NCI-H2107 treated with DMSO at 0.1 percent for 48 hours (cell line): ENCODE measurements around the gene NCOA7.
A peak's percentile ranks its signal among the peaks of the same experiment; 100 is the strongest.
"Not testable (repeated sequence)": the region's sequence is repeated elsewhere in the genome, so short reads cannot be mapped to it uniquely, and the experiment has no call there.

Experiments used
- DNase-seq: peaks from one replicate; lab custom pipeline; 2025; ENCODE audit not compliant: unreplicated experiment; lab: John Stamatoyannopoulos, UW

The NCOA7 gene

DNA sequence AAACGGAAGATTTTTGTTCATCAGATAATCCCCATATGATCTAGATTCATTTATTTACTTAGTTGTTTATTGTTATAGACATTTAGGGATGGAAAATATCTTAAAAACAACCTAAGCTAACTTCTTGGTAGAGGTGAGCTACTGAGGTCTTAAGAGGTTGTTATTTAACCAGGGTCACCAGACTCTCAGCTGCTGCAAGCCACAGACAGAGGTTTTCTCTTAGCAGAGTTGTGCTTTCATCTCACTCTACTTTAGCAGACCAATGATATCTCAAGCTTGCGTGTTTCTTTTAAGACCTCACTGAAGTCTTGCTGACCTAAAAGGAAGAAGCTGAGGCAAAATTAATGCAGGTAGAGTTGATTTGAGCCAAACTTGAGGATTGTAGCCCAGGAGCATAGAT, 43.6 kb downstream of the NCOA7 start:
- DNase-seq = no peak

DNA sequence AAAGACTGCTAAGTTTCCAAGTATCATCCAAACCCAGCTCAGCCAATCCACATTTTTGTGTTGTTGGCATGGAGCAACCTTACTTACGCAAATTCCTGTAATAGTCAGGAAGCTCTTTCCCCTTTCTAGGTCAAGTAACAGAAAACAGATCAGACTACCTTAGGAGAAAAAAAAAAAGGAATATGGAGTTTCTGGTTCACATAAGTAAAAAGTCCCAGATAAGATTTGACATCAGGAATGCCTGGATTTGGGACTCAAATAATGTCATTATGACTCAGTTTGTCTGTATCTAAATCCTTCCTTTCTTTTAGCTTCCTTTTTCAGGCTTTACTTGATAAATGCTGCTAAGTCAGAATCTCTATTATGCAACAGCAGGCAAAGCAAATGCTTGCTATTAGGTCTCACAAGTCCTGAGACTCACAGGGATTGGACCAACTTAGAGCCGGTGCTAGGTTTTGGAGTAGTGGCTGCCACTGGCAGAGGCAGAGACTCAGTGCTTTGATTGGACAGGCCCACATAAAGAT, 44.5 kb downstream of the NCOA7 start:
- no peak for DNase-seq

DNA sequence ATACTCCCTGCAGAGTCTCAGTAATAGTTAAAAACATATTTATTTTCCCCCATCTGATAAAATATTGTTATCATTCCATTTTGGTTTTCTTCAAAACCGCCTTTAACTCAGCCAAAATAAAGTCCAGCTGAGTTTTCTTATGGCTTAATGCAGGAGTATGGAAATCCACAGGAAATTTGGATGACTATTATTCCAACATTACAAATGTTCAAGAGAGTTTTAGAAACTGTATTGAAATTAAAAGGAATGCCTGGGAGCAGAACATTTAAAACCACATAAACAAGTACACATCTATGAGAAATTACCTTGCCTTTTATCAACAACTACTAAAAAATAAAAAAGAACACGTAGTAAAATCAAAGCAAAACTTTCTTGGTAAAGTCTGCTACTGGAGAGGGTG, 45.7 kb downstream of the NCOA7 start:
- DNase-seq = no peak

DNA sequence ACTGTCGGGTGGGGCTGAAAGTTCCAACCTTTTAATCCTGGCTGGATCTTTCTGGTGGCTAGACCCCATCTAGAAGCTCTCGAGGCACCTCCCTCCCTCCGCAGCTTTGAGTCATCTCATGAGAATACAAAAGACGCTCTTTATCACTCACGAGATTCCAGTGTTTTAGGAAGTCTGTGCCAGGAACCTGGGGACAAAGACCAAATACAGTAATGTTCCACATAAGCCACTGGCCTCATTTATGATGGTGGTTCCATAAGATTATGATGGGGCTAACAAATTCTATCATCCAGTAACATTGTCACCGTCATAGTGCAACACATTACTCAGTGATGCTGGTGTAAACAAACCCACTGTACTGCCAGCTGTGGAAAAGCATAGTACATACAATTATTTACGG, 48.7 kb downstream of the NCOA7 start:
- no peak for DNase-seq

DNA sequence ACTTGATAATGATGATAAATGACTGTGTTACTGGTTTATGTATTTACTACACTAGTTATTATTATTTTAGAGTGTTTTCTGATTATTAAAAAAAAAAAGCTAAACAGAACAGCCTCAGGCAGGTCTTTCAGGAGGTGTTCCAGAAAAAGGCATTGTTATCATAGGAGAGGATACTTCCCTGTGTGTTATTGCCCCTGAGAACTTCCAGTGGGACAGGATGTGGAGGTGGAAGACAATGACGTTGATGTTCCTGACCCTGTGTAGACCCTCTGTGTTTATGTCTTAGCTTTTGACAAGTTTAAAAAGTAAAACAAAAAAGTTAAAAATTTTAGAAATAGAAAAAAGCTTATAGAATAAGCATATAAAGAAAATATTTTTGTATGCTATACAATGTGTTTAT, 49.1 kb downstream of the NCOA7 start:
- no peak for DNase-seq

DNA sequence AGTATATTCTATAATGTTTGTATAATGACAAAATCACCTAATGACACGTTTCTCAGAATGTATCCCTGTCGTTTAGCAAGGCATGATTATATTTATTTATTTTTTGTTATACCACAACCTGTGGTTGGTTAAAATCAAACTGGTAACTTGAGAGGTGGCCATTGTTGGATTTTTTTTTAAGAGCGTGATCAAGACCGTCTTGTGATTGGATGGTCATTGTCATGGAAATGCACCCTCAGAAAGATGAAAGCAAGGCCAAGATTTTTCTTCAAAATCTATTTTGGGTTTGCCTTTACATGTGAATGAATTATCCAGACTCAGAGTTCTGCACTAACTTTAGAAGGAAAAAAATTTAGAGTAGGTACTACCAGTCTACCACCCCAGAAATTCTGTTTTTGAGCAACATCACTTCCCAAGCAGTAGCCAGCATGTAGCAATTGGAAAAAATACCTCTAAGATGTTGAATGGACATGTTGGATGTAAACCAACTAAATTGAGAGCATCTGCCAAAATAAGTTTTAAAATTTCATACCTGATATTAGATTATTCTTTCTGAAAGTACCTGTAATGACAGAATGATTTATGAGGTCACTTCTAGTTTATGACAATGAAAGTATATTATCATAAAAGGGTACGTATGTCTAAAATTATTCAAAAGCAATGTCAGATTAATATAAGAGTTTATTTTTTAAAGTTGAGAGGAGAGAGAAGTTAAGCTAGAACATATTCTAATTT, 50.8 kb downstream of the NCOA7 start:
- no peak for DNase-seq

DNA sequence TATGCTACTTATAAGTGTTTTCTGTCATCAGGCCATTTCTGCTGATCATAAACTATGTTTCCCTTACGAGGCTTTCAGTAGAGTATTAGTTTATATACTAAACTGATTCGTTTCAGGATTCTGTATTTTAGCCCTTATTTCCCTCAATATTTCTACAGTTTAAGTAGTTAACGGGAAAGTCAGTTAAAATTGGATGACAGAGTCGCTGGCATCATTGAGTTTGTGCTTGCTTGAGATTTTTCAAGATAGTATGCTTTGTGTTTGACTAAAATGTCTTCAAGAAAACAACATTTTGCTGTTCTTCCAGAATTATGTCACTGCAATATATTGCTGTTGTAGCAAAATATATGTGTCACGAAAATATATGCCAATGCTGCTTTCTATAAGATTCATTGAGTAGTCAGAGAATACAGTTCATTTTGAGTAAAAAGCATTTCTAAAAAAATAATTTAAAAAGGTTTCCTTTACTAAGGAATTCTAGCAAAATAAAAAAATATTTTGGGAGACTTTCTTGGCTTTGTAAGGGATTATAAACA, 51.4 kb downstream of the NCOA7 start:
- no peak for DNase-seq

DNA sequence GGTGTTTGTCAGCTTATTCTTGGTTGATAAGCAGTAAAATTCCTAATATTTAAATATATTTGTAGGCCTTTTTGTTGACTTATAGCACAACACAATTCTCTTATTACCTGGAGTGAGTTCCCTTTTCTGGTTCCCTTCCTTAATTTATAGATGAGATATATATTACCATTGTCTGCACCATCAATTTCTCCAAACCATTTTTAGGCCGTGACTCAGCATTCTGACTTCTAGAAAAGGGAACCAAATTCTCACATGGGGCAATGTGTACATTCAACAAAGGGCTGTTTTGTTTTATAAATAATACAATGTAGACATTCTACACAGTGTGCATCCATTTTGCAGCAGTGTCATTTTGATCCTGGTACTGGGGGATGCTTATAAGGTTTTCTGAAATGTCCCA, 52.8 kb downstream of the NCOA7 start:
- no peak for DNase-seq

DNA sequence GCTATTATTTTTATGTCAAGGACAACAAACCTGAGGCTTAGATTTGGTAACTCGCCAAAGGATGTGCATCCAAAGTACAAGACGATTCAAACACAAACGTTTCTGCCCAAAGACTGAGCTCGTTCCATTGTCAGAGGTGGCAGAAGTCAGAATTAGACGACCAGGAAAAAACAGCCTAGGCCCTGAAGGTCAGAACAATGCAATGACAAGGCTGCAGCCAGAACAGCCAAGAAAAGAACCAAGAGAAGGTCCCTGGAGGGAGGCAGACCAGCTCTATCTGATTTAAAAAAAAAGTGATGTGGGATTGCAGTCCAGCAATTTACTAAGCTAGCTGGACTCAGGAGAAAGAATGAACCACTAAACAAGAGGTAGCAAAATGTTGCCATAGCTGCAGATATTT, 54.2 kb downstream of the NCOA7 start:
- DNase-seq = no peak

DNA sequence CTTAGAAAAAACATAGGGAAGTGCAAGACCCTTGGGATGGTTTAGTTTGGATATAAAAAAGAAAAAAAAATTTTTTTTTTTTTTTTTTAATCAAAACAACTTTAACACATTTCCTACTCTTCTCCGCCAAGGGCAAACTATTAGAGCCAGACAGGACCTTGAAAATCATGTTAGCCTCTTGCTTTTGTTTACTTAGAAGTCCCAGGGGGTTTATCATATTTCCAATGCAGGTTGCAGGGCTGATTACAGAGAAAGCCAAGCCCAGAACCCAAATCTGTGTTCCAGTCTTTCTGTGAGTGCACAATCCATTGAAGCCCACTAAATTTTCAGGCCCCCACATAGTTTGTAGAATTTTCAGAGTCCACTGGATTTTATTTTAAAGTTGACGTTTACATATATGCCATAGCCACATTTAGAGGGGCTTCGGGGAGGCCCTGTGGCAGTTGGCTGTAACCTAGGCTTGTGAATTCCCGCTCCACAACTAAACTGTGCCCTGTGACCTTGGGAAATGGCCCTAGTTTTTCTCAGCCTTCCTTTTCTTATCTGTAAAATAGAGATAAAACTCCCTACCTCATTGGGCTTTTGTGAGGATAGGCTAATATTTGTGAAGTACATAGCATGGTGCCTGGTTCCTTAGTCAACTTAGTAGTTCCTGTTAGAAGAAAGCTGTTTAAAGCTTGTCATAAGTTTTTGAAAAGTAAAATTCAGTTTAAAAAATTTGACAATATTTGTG, 55.7 kb downstream of the NCOA7 start:
- peak; percentile 15 for DNase-seq

DNA sequence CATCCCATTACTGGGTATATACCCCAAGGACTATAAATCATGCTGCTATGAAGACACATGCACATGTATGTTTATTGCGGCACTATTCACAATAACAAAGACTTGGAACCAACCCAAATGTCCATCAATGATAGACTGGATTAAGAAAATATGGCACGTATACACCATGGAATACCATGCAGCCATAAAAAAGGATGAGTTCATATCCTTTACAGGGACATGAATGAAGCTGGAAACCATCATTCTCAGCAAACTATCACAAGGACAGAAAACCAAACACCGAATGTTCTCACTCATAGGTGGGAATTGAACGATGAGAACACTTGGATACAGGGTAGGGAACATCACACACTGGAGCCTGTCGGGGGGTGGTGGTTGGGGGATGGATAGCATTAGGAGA, 57.5 kb downstream of the NCOA7 start:
- not testable (repeated sequence) for DNase-seq

DNA sequence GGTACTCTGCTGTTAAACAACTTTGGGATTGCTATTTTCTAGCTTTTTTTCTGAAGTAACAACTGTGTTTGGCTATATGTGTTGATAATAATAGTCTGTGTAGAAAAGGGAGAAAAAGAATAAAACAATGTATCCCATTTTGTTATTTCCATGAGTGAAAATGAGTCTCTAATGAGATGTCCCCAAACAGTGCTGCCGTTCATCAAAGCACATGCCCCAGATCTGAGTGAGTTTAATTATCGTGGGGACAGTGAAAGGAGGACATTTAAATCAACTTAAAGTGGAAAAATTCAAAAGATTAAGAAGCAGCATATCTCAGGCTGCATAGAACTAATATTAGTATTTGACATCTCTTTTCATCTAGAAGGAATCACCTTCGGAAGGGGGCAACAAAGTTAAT, 59.6 kb downstream of the NCOA7 start:
- no peak for DNase-seq

DNA sequence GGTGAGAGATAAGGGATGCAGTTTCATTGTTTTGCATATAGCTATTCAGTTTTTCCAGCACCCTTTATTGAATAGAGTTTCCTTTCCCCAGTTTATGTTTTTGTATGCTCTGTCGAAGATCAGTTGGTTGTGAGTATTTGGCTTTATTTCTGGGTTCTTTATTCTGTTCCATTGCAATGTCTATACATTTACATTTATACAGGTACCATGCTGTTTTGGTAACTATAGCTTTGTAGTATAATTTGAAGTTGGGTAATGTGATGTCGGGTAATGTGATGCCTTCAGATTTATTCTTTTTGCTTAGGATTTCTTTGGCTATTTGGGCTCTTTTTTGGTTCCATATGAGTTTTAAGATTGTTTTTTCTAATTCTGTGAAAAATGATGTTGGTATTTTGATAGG, 61.8 kb downstream of the NCOA7 start:
- DNase-seq = no peak

DNA sequence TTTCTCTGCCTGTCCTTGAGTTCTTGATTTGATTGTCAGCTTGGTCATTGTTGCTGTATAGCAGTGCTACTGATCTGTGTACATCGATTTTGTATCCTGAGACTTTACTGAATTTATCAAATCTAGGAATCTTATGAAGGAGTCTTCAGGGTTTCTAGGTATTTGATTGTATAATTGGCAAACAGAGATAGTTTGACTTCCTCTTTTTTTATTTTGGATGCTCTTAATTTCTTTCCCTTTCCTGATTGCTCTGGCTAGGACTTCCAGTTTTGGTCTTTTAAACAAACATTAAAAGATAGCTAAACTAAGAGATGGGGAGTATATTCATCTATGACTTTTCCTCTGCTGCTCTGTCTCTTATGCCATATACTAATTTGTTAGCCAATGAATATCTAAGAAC, 62.4 kb downstream of the NCOA7 start:
- no peak for DNase-seq

DNA sequence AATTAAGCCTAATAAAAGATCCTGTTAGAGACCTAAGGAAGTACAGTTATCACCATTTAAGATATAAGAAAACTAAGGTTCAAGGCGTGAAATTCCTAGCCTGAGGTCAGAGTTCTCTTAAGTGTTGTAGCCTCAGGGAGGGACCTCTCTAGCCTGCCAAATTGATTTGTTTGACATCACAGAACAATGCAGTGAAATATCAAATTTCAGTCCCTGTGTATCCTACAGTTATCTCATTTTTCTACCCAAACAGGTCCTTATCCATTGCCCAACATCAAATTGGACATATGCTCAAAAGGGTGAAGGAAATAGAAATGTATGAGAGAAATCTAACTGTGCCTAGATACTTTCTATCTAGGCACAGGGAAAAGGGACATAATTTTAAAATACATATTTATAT, 63.0 kb downstream of the NCOA7 start:
- DNase-seq = no peak

DNA sequence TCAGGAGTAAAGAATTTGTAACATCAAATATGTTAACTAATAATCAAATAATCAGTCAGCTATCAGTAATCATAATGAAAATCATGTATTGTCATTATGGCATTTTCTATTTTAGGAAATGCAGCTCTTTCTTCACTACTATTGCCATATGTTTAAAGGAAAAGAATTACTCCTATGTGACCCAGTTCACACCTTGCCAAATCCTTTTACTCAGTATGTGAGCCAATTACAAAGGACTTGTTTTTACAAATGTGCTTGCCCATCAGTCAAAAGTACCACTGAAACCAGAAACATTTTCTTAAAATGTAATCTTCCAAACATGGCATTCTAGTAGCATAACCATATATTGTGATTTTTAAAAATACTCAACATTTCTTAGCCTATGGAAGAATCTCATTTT, 63.6 kb downstream of the NCOA7 start:
- DNase-seq = no peak

DNA sequence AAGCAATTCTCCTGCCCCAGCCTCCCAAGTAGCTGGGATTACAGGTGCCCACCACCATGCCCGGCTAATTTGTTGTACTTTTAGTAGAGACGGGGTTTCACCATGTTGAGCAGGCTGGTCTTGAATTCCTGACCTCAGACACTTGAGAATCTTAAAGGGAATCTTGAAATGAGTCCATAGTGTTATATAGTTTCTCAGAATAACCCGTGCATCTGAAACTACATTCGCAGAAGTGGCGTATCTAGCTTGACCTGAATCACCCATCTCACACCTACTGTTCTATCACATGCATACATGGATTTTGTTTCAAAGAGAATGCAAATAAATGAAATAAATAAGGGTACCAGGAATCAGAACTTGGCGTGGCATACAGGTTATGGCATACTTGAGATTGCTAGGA, 65.0 kb downstream of the NCOA7 start:
- no peak for DNase-seq

DNA sequence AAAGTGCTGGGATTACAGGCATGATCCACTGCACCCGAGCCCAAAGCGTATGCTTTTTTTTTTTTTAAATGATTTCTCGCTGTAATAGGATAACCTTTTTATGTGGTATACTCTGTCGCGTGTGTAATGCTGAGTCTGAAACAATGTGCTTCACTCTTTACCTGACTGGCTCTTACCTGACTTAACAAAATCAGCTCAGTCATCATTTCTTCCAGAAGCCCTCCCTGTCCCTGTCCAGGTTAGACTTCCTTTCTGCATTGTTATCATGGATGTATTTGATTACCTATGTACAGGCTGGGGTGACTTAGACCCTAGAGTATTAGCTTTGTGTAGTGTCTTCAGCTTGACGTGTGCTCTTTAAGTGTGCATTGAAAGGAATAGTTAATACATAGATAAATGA, 67.1 kb downstream of the NCOA7 start:
- no peak for DNase-seq

DNA sequence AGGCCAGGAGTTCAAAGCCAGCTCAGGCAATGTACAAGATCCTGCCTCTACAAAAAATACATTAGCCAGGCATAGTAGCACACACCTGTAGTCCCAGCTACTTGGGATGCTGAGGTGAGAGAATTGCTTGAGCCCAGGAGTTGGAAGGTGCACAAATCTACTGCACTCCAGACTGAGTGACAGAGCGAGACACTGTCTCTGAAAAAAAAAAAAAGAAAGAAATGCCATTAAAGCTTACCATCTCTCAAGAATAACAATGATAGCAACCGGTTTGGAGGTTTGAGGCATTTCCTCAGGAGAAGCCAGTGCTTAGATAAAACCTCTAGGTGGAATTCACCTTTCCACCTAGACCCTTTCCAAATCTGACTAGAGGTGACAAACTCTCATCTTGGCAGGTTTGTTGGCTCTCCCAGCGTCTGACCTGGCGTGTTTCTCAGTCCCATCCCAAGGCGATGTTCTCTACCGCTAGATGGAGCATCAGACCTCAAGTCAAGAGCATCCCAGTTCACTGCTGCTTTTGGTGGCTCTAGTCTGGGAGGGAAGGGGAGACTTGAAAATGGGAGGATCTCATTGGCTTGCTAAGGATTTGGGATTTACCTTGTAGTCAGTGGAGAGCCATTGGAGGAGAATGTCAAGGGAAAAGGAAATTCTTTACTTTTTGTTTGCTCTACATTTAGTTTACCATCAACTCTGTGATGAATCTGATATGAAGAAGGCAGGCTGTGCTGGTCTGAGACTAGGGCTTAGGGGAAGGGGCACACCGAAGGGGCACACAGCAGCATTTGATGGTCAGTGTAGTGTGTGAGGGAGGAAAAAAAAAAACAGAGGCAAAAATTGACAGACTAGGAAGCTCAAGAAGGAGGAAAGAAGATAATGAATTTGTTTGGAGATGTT, 67.9 kb downstream of the NCOA7 start:
- no peak for DNase-seq

DNA sequence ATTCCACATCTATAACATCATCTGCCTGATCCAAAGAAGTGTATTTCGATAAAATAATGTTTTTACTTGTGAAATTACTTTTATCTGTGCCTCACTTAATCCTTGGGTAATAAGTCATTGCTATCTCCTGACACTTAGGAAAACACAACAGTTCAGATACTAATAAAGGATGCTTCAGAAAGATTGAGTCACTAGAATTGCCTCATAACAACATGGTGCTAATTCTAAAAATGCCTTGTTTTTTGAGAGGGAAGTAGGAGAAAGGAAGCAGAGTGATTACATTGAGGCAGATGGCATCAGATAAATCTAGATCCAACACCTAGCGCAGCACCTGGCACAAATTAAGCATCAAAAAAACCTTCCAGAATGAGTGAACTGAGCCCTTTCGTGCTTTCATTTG, 69.0 kb downstream of the NCOA7 start:
- no peak for DNase-seq

DNA sequence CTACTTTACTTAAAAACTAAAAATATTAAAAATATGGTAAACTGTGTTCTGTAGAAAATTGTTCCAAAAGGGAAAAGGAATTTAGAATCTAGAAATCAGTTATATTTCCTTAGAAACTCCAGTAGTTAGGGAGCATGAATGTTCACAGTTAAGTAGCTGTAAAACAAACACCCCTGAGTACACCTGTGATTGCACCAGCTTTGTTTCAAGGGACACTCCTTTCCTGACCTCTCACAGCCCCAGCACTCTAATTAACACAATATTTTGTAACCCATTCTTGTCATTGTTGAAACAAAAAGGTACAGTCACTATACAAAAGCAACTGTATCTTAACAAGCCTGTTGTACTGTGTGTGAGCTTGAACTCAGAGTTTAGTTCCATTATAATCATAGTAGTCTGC, 72.3 kb downstream of the NCOA7 start:
- no peak for DNase-seq
